Measurements from ENCODE around the gene KDM3B.
"Not testable (repeated sequence)": the region's sequence is repeated elsewhere in the genome, so short reads cannot be mapped to it uniquely, and the experiment has no call there.

KDM3B gene

DNA sequence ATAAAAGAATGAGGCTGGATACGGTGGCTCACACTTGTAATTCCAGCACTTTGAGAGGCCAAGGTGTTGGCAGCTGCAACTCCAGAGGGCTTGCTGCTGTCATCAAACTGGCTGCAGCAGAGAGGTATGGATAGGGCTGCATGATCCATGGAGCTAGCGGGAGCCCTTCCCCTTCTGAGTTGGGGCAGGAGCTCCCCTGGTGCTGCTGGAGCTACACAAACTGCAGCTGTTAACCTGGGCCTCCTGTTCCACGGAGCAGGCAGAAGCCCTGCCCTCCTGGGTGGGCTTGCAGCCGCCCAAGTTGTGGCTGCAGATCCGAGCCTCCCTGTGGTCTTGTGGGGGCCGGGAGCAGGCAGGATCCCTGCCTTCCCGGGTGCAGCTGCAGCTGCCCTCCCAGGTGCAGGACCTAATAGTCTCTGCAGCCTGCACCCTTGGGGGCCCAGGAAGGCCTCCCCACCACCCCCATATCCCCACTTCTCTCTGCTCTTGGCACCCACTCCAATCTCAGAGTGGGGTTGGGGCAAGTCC is 36.7 kb upstream of the KDM3B start:
- Histone ChIP-seq H3K79me2 (ENCODE audit: low read length) (no peaks in the 10 kb centered on the region), H3K9ac (ENCODE audit: low read length) (no peak overlapping the region), H3K27ac (ENCODE audit: low read length) (no peak overlapping the region), H2AFZ (ENCODE audit: low read length) (no peak overlapping the region), H3F3A (ENCODE audit: insufficient read depth, low read length) (no peaks in the 10 kb centered on the region), H3K4me3 (ENCODE audit: low read length) (no peak overlapping the region), H3K9me2 (replicated peaks; ENCODE audit: insufficient read depth, low read length) (no peaks in the 10 kb centered on the region), H3K4me1 (ENCODE audit: low read length) (no peaks in the 10 kb centered on the region), H3K4me2 (ENCODE audit: low read depth, low read length) (no peak overlapping the region), H3K36me3 (replicated peaks; ENCODE audit: insufficient read depth, low read length) (0 out of 2 replicates have a peak, but pooled peaks cover 5% of the 10 kb centered on the region), H4K20me1 (ENCODE audit: insufficient read depth, low read length) (no peaks in the 10 kb centered on the region), H3K27me3 (replicated peaks; ENCODE audit: insufficient read depth, low read length) (no peaks in the 10 kb centered on the region), H3K9me3 (replicated peaks; ENCODE audit: insufficient read depth, low read length) (no peaks in the 10 kb centered on the region)
- TF ChIP-seq EZH2 (optimal IDR thresholded peaks at IDR 0.05; ENCODE audit: low read depth, low read length) (no peak), EZH2phosphoT487 (IDR thresholded peaks at IDR 0.05; ENCODE audit: low read length) (no peak)
- TF ChIP-seq, protein P1, sequence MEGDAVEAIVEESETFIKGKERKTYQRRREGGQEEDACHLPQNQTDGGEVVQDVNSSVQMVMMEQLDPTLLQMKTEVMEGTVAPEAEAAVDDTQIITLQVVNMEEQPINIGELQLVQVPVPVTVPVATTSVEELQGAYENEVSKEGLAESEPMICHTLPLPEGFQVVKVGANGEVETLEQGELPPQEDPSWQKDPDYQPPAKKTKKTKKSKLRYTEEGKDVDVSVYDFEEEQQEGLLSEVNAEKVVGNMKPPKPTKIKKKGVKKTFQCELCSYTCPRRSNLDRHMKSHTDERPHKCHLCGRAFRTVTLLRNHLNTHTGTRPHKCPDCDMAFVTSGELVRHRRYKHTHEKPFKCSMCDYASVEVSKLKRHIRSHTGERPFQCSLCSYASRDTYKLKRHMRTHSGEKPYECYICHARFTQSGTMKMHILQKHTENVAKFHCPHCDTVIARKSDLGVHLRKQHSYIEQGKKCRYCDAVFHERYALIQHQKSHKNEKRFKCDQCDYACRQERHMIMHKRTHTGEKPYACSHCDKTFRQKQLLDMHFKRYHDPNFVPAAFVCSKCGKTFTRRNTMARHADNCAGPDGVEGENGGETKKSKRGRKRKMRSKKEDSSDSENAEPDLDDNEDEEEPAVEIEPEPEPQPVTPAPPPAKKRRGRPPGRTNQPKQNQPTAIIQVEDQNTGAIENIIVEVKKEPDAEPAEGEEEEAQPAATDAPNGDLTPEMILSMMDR (IDR thresholded peaks at IDR 0.05; ENCODE audit: low read length): no peak
- no peak for DNase-seq

DNA sequence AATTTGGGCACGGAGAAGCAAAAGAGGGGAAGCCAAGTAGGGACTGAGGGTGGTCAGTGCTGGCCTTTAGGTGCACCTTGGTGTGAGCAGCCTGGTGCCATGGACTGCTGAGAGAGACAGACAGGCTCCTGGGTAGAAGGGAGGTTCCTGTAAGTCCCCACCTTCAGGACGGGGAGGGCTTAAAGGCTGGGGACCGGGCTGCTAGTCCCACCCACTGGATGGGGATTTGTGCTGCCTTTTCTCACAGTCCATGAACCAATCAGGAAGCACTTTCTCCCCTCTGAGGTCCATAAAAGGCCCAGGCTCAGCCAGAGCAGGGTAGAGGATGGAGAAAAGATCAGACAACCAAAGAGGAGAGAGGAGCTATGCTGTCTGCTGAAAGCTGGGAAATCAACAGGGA is 36.1 kb upstream of the KDM3B start:
- H3K9ac ChIP-seq (ENCODE audit: low read length): no peak overlapping the region
- H3K4me2 ChIP-seq (ENCODE audit: low read depth, low read length): no peak overlapping the region
- H2AFZ ChIP-seq (ENCODE audit: low read length): no peak overlapping the region
- no peaks in the 10 kb centered on the region for H3K9me3 ChIP-seq (replicated peaks; ENCODE audit: insufficient read depth, low read length)
- H3K4me1 ChIP-seq (ENCODE audit: low read length): no peaks in the 10 kb centered on the region
- H3K27ac ChIP-seq (ENCODE audit: low read length): no peak overlapping the region
- H3K79me2 ChIP-seq (ENCODE audit: low read length): no peaks in the 10 kb centered on the region
- no peaks in the 10 kb centered on the region for H3K27me3 ChIP-seq (replicated peaks; ENCODE audit: insufficient read depth, low read length)
- no peaks in the 10 kb centered on the region for H3F3A ChIP-seq (ENCODE audit: insufficient read depth, low read length)
- no peak for DNase-seq
- H3K36me3 ChIP-seq (replicated peaks; ENCODE audit: insufficient read depth, low read length): 0 out of 2 replicates have a peak, but pooled peaks cover 5% of the 10 kb centered on the region
- H3K9me2 ChIP-seq (replicated peaks; ENCODE audit: insufficient read depth, low read length): no peaks in the 10 kb centered on the region
- H4K20me1 ChIP-seq (ENCODE audit: insufficient read depth, low read length): no peaks in the 10 kb centered on the region
- no peak for TF ChIP-seq EZH2phosphoT487 (IDR thresholded peaks at IDR 0.05; ENCODE audit: low read length)
- TF ChIP-seq, protein P1 (IDR thresholded peaks at IDR 0.05; ENCODE audit: low read length): no peak
- no peak for TF ChIP-seq EZH2 (optimal IDR thresholded peaks at IDR 0.05; ENCODE audit: low read depth, low read length)
- H3K4me3 ChIP-seq (ENCODE audit: low read length): no peak overlapping the region

DNA sequence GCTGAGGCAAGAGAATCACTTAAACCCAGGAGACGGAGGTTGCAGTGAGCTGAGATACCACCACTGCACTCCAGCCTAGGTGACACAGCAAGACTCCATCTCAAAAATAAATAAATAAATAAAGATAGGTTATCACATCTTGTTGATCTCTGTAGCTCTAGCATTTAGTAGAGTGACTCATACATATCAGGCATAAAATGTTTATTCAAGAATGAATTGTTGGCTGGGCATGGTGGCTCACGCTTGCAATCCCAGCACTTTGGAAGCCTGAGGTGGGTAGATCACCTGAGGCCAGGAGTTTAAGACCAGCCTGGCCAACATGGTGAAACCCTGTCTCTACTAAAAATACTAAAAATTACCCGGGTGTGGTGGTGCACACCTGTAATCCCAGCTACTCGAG is 34.3 kb upstream of the KDM3B start:
- H4K20me1 ChIP-seq (ENCODE audit: insufficient read depth, low read length); H3K9me3 ChIP-seq (replicated peaks; ENCODE audit: insufficient read depth, low read length); H3F3A ChIP-seq (ENCODE audit: insufficient read depth, low read length); DNase-seq; H2AFZ ChIP-seq (ENCODE audit: low read length); H3K9ac ChIP-seq (ENCODE audit: low read length); H3K79me2 ChIP-seq (ENCODE audit: low read length); H3K9me2 ChIP-seq (replicated peaks; ENCODE audit: insufficient read depth, low read length); H3K27me3 ChIP-seq (replicated peaks; ENCODE audit: insufficient read depth, low read length); H3K4me1 ChIP-seq (ENCODE audit: low read length); H3K4me2 ChIP-seq (ENCODE audit: low read depth, low read length); H3K27ac ChIP-seq (ENCODE audit: low read length); H3K36me3 ChIP-seq (replicated peaks; ENCODE audit: insufficient read depth, low read length); H3K4me3 ChIP-seq (ENCODE audit: low read length): not testable (repeated sequence)

DNA sequence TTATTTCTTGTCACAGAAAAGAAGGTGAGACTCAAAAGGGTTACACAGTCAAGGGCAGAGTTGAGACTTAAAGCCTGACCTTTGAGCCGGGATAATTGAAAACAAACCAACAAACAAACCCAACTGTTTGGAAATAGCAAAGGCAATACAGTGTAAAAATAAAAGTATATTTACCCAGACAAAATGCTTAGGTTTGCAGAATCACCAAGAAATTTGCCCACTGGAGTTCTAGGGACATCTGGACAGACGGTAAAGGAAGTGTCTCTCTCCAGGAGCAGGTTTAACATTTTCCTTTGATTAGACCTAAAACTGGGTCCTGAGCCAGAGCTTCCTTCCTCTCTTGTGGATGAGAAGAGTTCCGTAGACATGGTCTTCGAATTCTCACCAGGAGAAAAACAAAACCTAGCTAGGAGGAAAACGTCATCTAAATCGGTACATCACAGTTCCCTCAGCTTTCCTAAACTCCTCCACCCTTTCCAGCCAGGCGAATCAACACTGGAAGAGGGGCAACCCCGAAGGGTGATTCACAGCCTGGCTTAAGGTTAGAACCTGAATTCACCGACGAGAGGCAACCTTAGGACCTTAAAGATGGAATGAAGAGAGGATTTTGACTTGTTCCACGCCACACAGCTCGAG is 21.6 kb upstream of the KDM3B start:
- Histone ChIP-seq H4K20me1 (ENCODE audit: insufficient read depth, low read length) (no peaks in the 10 kb centered on the region), H3K36me3 (replicated peaks; ENCODE audit: insufficient read depth, low read length) (no peaks in the 10 kb centered on the region), H3K27me3 (replicated peaks; ENCODE audit: insufficient read depth, low read length) (no peaks in the 10 kb centered on the region), H2AFZ (ENCODE audit: low read length) (peak overlapping the region; percentile 86), H3F3A (ENCODE audit: insufficient read depth, low read length) (peaks cover 12% of the 10 kb centered on the region; the same call in 1 of the 2 replicates), H3K9me2 (replicated peaks; ENCODE audit: insufficient read depth, low read length) (no peaks in the 10 kb centered on the region), H3K9me3 (replicated peaks; ENCODE audit: insufficient read depth, low read length) (no peaks in the 10 kb centered on the region), H3K79me2 (ENCODE audit: low read length) (peaks cover 20% of the 10 kb centered on the region), H3K4me1 (ENCODE audit: low read length) (no peaks in the 10 kb centered on the region), H3K9ac (ENCODE audit: low read length) (peak overlapping the region; percentile 63; the same call in 1 of the 2 replicates), H3K4me3 (ENCODE audit: low read length) (peak overlapping the region; percentile 88), H3K4me2 (ENCODE audit: low read depth, low read length) (peak overlapping the region; percentile 85), H3K27ac (ENCODE audit: low read length) (peak overlapping the region; percentile 39; the same call in 1 of the 2 replicates)
- DNase-seq: no peak
- TF ChIP-seq, protein P1 (IDR thresholded peaks at IDR 0.05; ENCODE audit: low read length): no peak
- TF ChIP-seq EZH2phosphoT487 (IDR thresholded peaks at IDR 0.05; ENCODE audit: low read length): no peak
- no peak for TF ChIP-seq EZH2 (optimal IDR thresholded peaks at IDR 0.05; ENCODE audit: low read depth, low read length)
